KBM-7 (cell line): ENCODE results near the gene ZNF45.
"Not testable (repeated sequence)": the region's sequence is repeated elsewhere in the genome, so short reads cannot be mapped to it uniquely, and the experiment has no call there.

Experiments used
- DNase-seq: peaks from one replicate; pipeline ENCODE4 v3.0.0-alpha.2; 2015
- in situ Hi-C: fragments of 300-500 bp; cut with MboI; formaldehyde crosslinking; loops from 2 replicates; pipeline ENCODE4 v1.14.3; 2020; ENCODE audit warnings: low sequenced_read_pairs, low pct_unique_long_range_greater_than_20kb, mixed read lengths

Gene ZNF45

GRCh38 chr19:43928820-43929219, 6.3 kb downstream of the ZNF45 start:
- in situ Hi-C loops, result no loop called here
- DNase-seq, result no peak

GRCh38 chr19:43923875-43924274, 11.2 kb downstream of the ZNF45 start:
- in situ Hi-C loops, result no loop called here
- DNase-seq, result no peak

- in situ Hi-C loops, result no loop called here
- no peak for DNase-seq
These were observed 21.0 kb downstream of the ZNF45 start for GRCh38 chr19:43914051-43914450.

- in situ Hi-C loops, result no loop called here
- no peak for DNase-seq
These were observed 21.7 kb downstream of the ZNF45 start for GRCh38 chr19:43913383-43913782.

- no peak for DNase-seq
- in situ Hi-C loops, result no loop called here
These were observed 24.2 kb downstream of the ZNF45 start for GRCh38 chr19:43910884-43911283.

- DNase-seq, result no peak
- in situ Hi-C loops, result no loop called here
These were observed 26.4 kb downstream of the ZNF45 start for GRCh38 chr19:43908659-43909058.

- no peak for DNase-seq
- in situ Hi-C loops, result no loop called here
These were observed 28.3 kb downstream of the ZNF45 start for GRCh38 chr19:43906774-43907173.

GRCh38 chr19:43905897-43906296, 29.2 kb downstream of the ZNF45 start:
- DNase-seq, result no peak
- in situ Hi-C loops, result no loop called here

- in situ Hi-C loops, result no loop called here
- DNase-seq, result no peak
These were observed 32.7 kb downstream of the ZNF45 start for GRCh38 chr19:43902399-43902798.

- DNase-seq, result no peak
- in situ Hi-C loops, result no loop called here
These were observed 33.4 kb downstream of the ZNF45 start for GRCh38 chr19:43901395-43902390.

- in situ Hi-C loops, result no loop called here
- no peak for DNase-seq
These were observed 39.3 kb downstream of the ZNF45 start for GRCh38 chr19:43895727-43896308.

- no peak for DNase-seq
- in situ Hi-C loops, result no loop called here
These were observed 51.2 kb downstream of the ZNF45 start, which contains the start of gene ZNF404 for GRCh38 chr19:43883864-43884263. Gene ZNF404, minus strand, starts transcription at chr19:43883964.

GRCh38 chr19:43880483-43880882, 54.6 kb downstream of the ZNF45 start:
- DNase-seq, result no peak
- in situ Hi-C loops, result no loop called here

- DNase-seq, result no peak
- in situ Hi-C loops, result no loop called here
These were observed 62.3 kb downstream of the ZNF45 start for GRCh38 chr19:43872547-43873336.

- in situ Hi-C loops, DNase-seq: not testable (repeated sequence)
These were observed 68.2 kb downstream of the ZNF45 start for GRCh38 chr19:43866923-43867322.
